GM12878 (cell line): ENCODE data around the gene PRSS36. TPM values are rescaled to one million over a fixed set of nuclear protein-coding genes. Genes with fewer than 3 reads are reported as not detected.

ENCODE experiments used
- ATAC-seq: fragments of 200-7000 bp; cut with Tn5 transposase; 3 replicates; pipeline ENCODE4 v1.9.1; 2020; ENCODE audit warnings: mild to moderate bottlenecking, moderate library complexity
- BruUV-seq: library from RNA; stranded (reverse); fragments of 400-500 nt; replicated peaks from 2 replicates; lab custom pipeline; 2021; lab: Mats Ljungman, UMichigan
- CTCF ChIA-PET: fragments of 300-600 bp; sonication (Branson Sonifier 250); formaldehyde crosslinking; extraction: SDS; loops from one replicate; lab custom pipeline; 2021; ENCODE audit warnings: inconsistent platforms; lab: Yijun Ruan, JAX
- POLR2A ChIA-PET: fragments of 350-600 bp; formaldehyde crosslinking; extraction: SDS; loops from one replicate; lab custom pipeline; 2021; ENCODE audit warnings: inconsistent platforms; lab: Charles Lee
- RAD21 ChIA-PET: fragments of 300-600 bp; sonication (Branson Sonifier 250); formaldehyde crosslinking; loops from one replicate; lab custom pipeline; 2023; ENCODE audit warnings: antibody characterized with exemption; ENCODE audit not compliant: unreplicated experiment; lab: Charles Lee
- SMC1A ChIA-PET: fragments of 300-600 bp; sonication (Branson Sonifier 250); formaldehyde crosslinking; loops from one replicate; lab custom pipeline; 2023; ENCODE audit not compliant: unreplicated experiment, uncharacterized antibody; lab: Charles Lee
- DNase-seq: peaks from one replicate; pipeline ENCODE4 v3.0.0-alpha.2; 2011; ENCODE audit warnings: low read depth, low spot score
- FAIRE-seq: peaks from 3 replicates; lab custom pipeline; 2011; peaks lifted over from hg19 to GRCh38; lab: Jason Lieb, UNC
- H2AFZ ChIP-seq: 2 replicates; pipeline ENCODE4 v1.6.0; 2011; ENCODE audit warnings: low read depth, low read length, control low read depth; ENCODE audit not compliant: control insufficient read depth
- H3K27ac ChIP-seq: 2 replicates; pipeline ENCODE4 v1.5.1; 2011; ENCODE audit warnings: control low read depth; ENCODE audit not compliant: control insufficient read depth, insufficient read depth
- H3K27me3 ChIP-seq, 2 experiments: replicated peaks in 1 of 2; 2 replicates each; pipeline versions ENCODE4 v1.6.0 to v1.6.1; 2011; ENCODE audit warnings: low read length in 1 of 2; ENCODE audit not compliant: control insufficient read depth in 2 of 2, insufficient read depth in 2 of 2
- H3K36me3 ChIP-seq, 2 experiments: 2 replicates each; pipeline ENCODE4 v1.5.1; 2011; ENCODE audit warnings: low read length in 1 of 2; ENCODE audit not compliant: control insufficient read depth in 2 of 2, insufficient read depth in 2 of 2
- H3K4me1 ChIP-seq: 2 replicates; pipeline ENCODE4 v1.6.1; 2011; ENCODE audit warnings: mild to moderate bottlenecking, low read length, moderate library complexity, mixed read lengths; ENCODE audit not compliant: control insufficient read depth, insufficient read depth
- H3K4me2 ChIP-seq: 2 replicates; pipeline ENCODE4 v1.6.0; 2011; ENCODE audit warnings: control low read depth; ENCODE audit not compliant: control insufficient read depth, insufficient read depth
- H3K4me3 ChIP-seq: fragments of 200-600 bp; sonication (generic); 2 replicates; pipeline ENCODE4 v1.5.1; 2016
- H3K79me2 ChIP-seq: 2 replicates; pipeline ENCODE4 v1.6.0; 2011; ENCODE audit warnings: low read length; ENCODE audit not compliant: control insufficient read depth, insufficient read depth
- H3K9ac ChIP-seq: 2 replicates; pipeline ENCODE4 v1.8.0; 2011; ENCODE audit warnings: low read length, control low read depth, mixed read lengths; ENCODE audit not compliant: control insufficient read depth, insufficient read depth
- H3K9me3 ChIP-seq: replicated peaks from 3 replicates; pipeline ENCODE4 v1.5.1; 2011; ENCODE audit warnings: mild to moderate bottlenecking, low read length; ENCODE audit not compliant: control insufficient read depth, insufficient read depth
- H4K20me1 ChIP-seq: 2 replicates; pipeline ENCODE4 v1.6.0; 2011; ENCODE audit not compliant: control insufficient read depth, insufficient read depth
- DPF2 ChIP-seq: fragments of 450-650 bp; IDR thresholded peaks from 2 replicates; pipeline ENCODE4 v1.6.1; 2017; ENCODE audit warnings: mild to moderate bottlenecking
- MTA3 ChIP-seq: IDR thresholded peaks from 2 replicates; pipeline ENCODE4 v1.6.1; 2012; ENCODE audit warnings: low read length, inconsistent platforms, borderline replicate concordance
- NFIC ChIP-seq: IDR thresholded peaks from 2 replicates; pipeline ENCODE4 v1.6.1; 2012; ENCODE audit warnings: low read depth, mild to moderate bottlenecking, inconsistent platforms, low read length, moderate library complexity
- NFYA ChIP-seq: IDR thresholded peaks from 2 replicates; pipeline ENCODE4 v1.6.1; 2011; ENCODE audit warnings: low read depth, mild to moderate bottlenecking, low read length, improper control_type of control experiment, borderline replicate concordance
- NFYB ChIP-seq: IDR thresholded peaks from 2 replicates; pipeline ENCODE4 v1.6.1; 2011; ENCODE audit warnings: low read depth, mild to moderate bottlenecking, low read length, improper control_type of control experiment, moderate library complexity; ENCODE audit not compliant: insufficient read depth
- NR2C2 ChIP-seq: IDR thresholded peaks from 2 replicates; pipeline ENCODE4 v1.6.1; 2011; ENCODE audit warnings: borderline replicate concordance, low read depth; ENCODE audit not compliant: control insufficient read depth, insufficient read length
- NR2F1 ChIP-seq: fragments of 450-650 bp; conservative IDR thresholded peaks from 2 replicates; pipeline ENCODE4 v1.6.1; 2017; ENCODE audit warnings: mild to moderate bottlenecking
- PAX8 ChIP-seq: fragments of 450-650 bp; IDR thresholded peaks from 2 replicates; pipeline ENCODE4 v1.6.1; 2017; ENCODE audit warnings: mild to moderate bottlenecking, moderate library complexity
- SMC3 ChIP-seq: IDR thresholded peaks from 2 replicates; pipeline ENCODE4 v1.6.1; 2011; ENCODE audit warnings: low read length, improper control_type of control experiment, borderline replicate concordance
- TCF12 ChIP-seq: IDR thresholded peaks from 2 replicates; pipeline ENCODE4 v1.6.1; 2011; ENCODE audit warnings: low read depth, mild to moderate bottlenecking, low read length
- WGBS: methylation state at CpG from one replicate; pipeline ENCODE4 v1.1.6; 2016; ENCODE audit warnings: low lambda C conversion rate; ENCODE audit not compliant: insufficient replicate concordance, insufficient coverage; ENCODE audit errors: missing lambda C conversion rate; 5-methylcytosine and 5-hydroxymethylcytosine counted together
- in situ Hi-C: fragments of 300-500 bp; cut with MboI; formaldehyde crosslinking; loops from 9 replicates; pipeline ENCODE4 v1.14.3; 2018; ENCODE audit warnings: mixed read lengths
- intact Hi-C: fragments of 100-400 bp; cut with micrococcal nuclease; formaldehyde crosslinking; loops from one replicate; pipeline ENCODE4 v1.14.2; 2022; ENCODE audit not compliant: unreplicated experiment
- polyA plus RNA-seq, 11 experiments: library from polyadenylated mRNA; depleted of rRNA in 4 of 11; unstranded in 6 of 11; stranded (reverse) in 5 of 11; fragments of >200 nt; fragmentation: Nextera tagmentation in 4 of 11; fragmentation: Illumina TruSeq in 1 of 11; extraction: Ambion mirVana in 4 of 11; extraction: Trizol in 1 of 11; gene quantifications; 1 replicate in 1 of 11; 2 replicates in 10 of 11; pipeline versions ENCODE4 v1.2.1 to v1.2.3, GENCODE V29; 2011 to 2016; ENCODE audit warnings: inconsistent platforms in 2 of 11, missing spikeins in 2 of 11, low read depth in 1 of 11
- total RNA-seq, 4 experiments: library from RNA; depleted of rRNA in 3 of 4; stranded (reverse); fragments of >200 nt in 3 of 4; fragmentation: Illumina TruSeq in 1 of 4; extraction: Trizol in 1 of 4; gene quantifications; 2 replicates each; pipeline versions ENCODE4 v1.2.1 to v1.2.3, GENCODE V29; 2013 to 2021
- TF ChIP-seq, protein P1 (sequence below): IDR thresholded peaks from 2 replicates; pipeline ENCODE4 v1.6.1; 2012; ENCODE audit warnings: mild to moderate bottlenecking, low read depth, low read length

PRSS36 gene
- total and polyA plus RNA-seq, 10 of the 15 experiments (the other 5 are each of a cell fraction or from before 2014, with no cell fraction given) = 0.11 to 1.1 (median 0.17) TPM; not detected in 3

DNA sequence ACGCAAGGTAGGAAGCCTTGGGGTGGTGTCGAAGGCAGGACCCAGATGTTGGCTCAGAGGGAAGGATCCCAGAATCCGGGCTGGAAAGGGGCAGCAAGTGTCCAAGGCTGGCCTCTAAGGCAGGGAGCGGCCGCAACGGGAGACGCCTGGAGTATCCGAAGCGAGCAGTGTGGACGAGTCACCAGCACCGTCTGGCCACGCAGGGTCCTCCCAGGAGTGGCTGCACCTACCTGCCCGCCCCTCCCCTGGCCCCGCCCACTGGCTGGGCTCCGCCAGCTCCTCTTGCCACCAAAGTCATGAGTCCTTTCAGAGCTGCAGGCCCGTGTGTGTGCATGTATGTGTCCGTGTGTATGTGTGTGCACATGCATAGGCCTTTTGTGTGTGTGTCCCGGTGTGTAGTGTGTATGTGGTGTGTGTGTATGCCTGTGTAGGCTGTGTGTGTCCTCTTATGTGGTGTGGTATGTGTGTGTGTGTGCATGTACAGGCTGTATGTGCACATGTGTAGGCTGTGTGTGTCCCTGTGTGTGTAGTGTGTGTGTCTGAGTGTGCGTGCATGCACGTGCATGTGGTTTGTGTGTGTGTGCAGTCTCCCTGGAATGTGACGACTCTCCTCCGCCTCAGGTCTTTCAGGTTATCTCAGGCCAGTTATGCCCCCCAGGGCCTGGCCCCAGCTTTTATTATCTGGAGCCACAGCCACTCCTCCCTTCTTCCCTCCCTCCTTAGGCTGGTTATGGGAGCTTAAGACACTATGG lies 14.2 kb downstream of the PRSS36 start, which contains the start of gene PRSS8:
Gene PRSS8, minus strand, starts transcription at position 193 of the 752 bp plus-strand sequence. CDS start 229 bp downstream, outside the sequence.
- no peak within 1 kb of the TSS for H2AFZ ChIP-seq
- DNase-seq = no peak
- no peak within 1 kb of the TSS for H3K4me2 ChIP-seq

DNA sequence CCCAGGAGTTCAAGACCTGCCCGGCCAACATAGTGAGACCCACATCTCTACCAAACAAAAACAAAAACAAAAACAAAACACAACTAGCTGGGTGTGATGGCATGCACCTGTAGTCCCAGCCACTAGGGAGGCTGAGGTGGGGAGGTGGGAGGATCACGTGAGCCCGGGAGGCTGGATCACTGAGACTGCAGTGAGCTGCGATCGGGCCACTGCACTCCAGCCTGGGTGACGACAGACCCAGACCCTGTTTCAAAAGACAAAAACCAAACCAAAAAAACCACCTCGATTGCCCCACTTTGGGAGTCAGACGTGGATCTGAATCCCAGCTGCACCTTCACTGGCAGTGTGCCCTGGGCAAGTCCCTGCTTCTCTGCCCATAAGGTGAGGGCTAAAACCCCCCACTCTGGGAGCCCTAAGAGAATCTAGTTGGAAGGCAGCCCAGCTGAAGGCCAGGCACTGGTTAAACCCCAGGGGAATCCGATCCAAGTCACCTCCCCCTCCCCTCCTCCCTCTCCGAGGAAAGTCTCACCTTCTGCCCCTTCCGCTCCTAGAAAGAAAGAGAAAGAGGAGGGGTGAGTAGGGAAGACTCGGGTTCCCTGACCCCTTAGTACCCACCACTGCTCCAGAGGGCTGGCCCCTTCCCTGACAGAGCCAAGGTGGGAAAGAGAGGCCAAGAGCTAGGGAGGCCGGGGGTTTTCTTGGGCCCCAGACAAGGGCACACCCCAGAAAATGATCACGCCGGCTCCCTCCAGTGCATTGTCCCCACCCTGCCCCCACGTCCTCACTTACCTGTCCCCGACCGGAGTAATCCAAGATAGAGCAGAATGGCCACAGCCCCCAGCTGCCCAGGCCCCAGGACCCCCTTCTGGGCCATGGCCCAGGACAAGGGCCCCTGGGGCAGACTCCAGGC lies 15.0 kb downstream of the PRSS36 start:
- no peak for FAIRE-seq
- TF ChIP-seq MTA3 (no peak), DPF2 (no peak), SMC3 (no peak), NR2F1 (no peak), PAX8 (no peak), NFYA (no peak), TCF12 (no peak), NFYB (no peak)
- TF ChIP-seq, protein P1, sequence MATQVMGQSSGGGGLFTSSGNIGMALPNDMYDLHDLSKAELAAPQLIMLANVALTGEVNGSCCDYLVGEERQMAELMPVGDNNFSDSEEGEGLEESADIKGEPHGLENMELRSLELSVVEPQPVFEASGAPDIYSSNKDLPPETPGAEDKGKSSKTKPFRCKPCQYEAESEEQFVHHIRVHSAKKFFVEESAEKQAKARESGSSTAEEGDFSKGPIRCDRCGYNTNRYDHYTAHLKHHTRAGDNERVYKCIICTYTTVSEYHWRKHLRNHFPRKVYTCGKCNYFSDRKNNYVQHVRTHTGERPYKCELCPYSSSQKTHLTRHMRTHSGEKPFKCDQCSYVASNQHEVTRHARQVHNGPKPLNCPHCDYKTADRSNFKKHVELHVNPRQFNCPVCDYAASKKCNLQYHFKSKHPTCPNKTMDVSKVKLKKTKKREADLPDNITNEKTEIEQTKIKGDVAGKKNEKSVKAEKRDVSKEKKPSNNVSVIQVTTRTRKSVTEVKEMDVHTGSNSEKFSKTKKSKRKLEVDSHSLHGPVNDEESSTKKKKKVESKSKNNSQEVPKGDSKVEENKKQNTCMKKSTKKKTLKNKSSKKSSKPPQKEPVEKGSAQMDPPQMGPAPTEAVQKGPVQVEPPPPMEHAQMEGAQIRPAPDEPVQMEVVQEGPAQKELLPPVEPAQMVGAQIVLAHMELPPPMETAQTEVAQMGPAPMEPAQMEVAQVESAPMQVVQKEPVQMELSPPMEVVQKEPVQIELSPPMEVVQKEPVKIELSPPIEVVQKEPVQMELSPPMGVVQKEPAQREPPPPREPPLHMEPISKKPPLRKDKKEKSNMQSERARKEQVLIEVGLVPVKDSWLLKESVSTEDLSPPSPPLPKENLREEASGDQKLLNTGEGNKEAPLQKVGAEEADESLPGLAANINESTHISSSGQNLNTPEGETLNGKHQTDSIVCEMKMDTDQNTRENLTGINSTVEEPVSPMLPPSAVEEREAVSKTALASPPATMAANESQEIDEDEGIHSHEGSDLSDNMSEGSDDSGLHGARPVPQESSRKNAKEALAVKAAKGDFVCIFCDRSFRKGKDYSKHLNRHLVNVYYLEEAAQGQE = no peak

More for the DNA sequence above, 14.2 kb downstream of the PRSS36 start, which contains the start of gene PRSS8:
- intact Hi-C loops (no loop called here), in situ Hi-C loops (no loop called here)
- ChIA-PET POLR2A (interaction anchor here (0.6 kb wide), 1 partner anchor 44 kb away, joined by 3 read pairs; the partner anchor contains the start of gene FUS), CTCF (no interaction called here), RAD21 (interaction anchor here (0.6 kb wide), 1 partner anchor 66 kb away, joined by 3 read pairs; no protein-coding TSS in a partner anchor), SMC1A (interaction anchor here (1.0 kb wide), 2 partner anchors 15 to 90 kb away, joined by 3 read pairs; no protein-coding TSS in a partner anchor)
- TF ChIP-seq NFIC = no peak
- peak; percentile 37 for TF ChIP-seq NR2C2
- no peaks in the 10 kb centered on the region for H3K27me3 ChIP-seq
- no TSS peak for BruUV-seq
- H3K4me3 ChIP-seq = no peak within 1 kb of the TSS
- FAIRE-seq (no peak), ATAC-seq (no peak)
- H3K27ac ChIP-seq = no peak within 1 kb of the TSS
- no peaks in the 10 kb centered on the region for H3K36me3 ChIP-seq
- no peaks in the 10 kb centered on the region for H4K20me1 ChIP-seq
- H3K79me2 ChIP-seq = no peaks in the 10 kb centered on the region
- no peak within 1 kb of the TSS for H3K9ac ChIP-seq
- 60% methylated on average over 22 of the region's 22 CpGs for WGBS
- H3K4me1 ChIP-seq = no peaks in the 10 kb centered on the region
- H3K9me3 ChIP-seq = no peaks in the 10 kb centered on the region

More for the DNA sequence above, 15.0 kb downstream of the PRSS36 start:
- no peaks in the 10 kb centered on the region for H3K79me2 ChIP-seq
- no peak overlapping the region for H2AFZ ChIP-seq
- no peaks in the 10 kb centered on the region for H3K27me3 ChIP-seq
- in situ Hi-C loops = no loop called here
- CTCF ChIA-PET = no interaction called here
- no TSS peak for BruUV-seq
- RAD21 ChIA-PET = interaction anchor here (0.6 kb wide), 1 partner anchor 65 kb away, joined by 3 read pairs; no protein-coding TSS in a partner anchor
- no peak overlapping the region for H3K4me3 ChIP-seq
- WGBS = 52% methylated on average over 18 of the region's 18 CpGs
- H3K4me1 ChIP-seq = no peaks in the 10 kb centered on the region
- SMC1A ChIA-PET = interaction anchor here (1.0 kb wide), 1 partner anchor 89 kb away, joined by 3 read pairs; no protein-coding TSS in a partner anchor
- DNase-seq = no peak
- ATAC-seq = peak; percentile 42; the same call in 2 of the 3 replicates
- no peak overlapping the region for H3K9ac ChIP-seq
- intact Hi-C loops = no loop called here
- H3K27ac ChIP-seq = no peak overlapping the region
- H3K36me3 ChIP-seq = no peaks in the 10 kb centered on the region; a peak in 1 of 4 replicates
- POLR2A ChIA-PET = no interaction called here
- no peak overlapping the region for H3K4me2 ChIP-seq
- H4K20me1 ChIP-seq = no peaks in the 10 kb centered on the region
- no peaks in the 10 kb centered on the region for H3K9me3 ChIP-seq
